ENCODE measurements around the gene ELANE.

Gene ELANE

DNA sequence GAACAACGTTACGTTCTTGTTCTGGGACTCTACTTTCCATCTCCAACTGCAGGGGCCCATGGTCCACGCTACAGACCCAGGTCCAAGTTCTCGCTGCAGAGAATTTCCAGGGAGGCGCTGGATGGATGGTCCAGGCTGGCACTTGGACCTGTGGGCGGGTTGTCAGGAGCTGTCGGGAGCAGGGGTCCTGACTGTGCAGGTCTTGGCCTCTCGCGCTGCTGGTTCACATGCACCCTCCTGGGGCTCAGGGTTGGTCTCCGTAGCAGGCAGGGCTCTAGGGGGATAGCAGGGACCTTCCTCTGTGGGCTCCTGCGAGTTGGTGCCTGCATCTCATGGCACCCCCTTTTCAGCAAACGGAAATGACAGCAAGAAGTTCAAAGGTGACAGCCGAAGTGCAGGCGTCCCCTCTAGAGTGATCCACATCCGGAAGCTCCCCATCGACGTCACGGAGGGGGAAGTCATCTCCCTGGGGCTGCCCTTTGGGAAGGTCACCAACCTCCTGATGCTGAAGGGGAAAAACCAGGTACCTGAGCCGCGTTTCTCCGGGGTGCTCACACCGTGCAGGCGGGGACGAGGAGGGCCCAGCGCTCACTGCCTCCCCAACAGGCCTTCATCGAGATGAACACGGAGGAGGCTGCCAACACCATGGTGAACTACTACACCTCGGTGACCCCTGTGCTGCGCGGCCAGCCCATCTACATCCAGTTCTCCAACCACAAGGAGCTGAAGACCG, 48.3 kb upstream of the ELANE start:
- Histone ChIP-seq H4K20me1 (ENCODE audit: insufficient read depth, low read length) (peaks cover 99% of the 10 kb centered on the region), H2AFZ (ENCODE audit: low read depth, low read length) (no peak overlapping the region), H3K27ac (ENCODE audit: low read length) (no peak overlapping the region), H3K36me3 (ENCODE audit: insufficient read depth, low read length) (peaks cover 99% of the 10 kb centered on the region), H3K9me3 (ENCODE audit: insufficient read depth, low read length, severe bottlenecking) (no peaks in the 10 kb centered on the region), H3K4me1 (ENCODE audit: insufficient read depth, low read length) (peaks cover 36% of the 10 kb centered on the region), H3K79me2 (ENCODE audit: insufficient read depth, low read length) (peaks cover 99% of the 10 kb centered on the region), H3K4me3 (ENCODE audit: low read depth in 1 of 2, low read length in 2 of 2) (no peak overlapping the region), H3K27me3 (ENCODE audit: insufficient read depth, low read length, poor library complexity) (no peaks in the 10 kb centered on the region), H3K9ac (ENCODE audit: low read depth, low read length) (no peak overlapping the region), H3K4me2 (ENCODE audit: insufficient read depth, low read length) (no peak overlapping the region)
- no peak for DNase-seq
- no peak for TF ChIP-seq EZH2 (IDR thresholded peaks at IDR 0.05; ENCODE audit: borderline replicate concordance, low read depth, low read length, severe bottlenecking)
- TF ChIP-seq, protein P1, sequence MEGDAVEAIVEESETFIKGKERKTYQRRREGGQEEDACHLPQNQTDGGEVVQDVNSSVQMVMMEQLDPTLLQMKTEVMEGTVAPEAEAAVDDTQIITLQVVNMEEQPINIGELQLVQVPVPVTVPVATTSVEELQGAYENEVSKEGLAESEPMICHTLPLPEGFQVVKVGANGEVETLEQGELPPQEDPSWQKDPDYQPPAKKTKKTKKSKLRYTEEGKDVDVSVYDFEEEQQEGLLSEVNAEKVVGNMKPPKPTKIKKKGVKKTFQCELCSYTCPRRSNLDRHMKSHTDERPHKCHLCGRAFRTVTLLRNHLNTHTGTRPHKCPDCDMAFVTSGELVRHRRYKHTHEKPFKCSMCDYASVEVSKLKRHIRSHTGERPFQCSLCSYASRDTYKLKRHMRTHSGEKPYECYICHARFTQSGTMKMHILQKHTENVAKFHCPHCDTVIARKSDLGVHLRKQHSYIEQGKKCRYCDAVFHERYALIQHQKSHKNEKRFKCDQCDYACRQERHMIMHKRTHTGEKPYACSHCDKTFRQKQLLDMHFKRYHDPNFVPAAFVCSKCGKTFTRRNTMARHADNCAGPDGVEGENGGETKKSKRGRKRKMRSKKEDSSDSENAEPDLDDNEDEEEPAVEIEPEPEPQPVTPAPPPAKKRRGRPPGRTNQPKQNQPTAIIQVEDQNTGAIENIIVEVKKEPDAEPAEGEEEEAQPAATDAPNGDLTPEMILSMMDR (IDR thresholded peaks at IDR 0.05; ENCODE audit: borderline replicate concordance, extremely low read depth, low read length, poor library complexity, severe bottlenecking), result no peak
- ATAC-seq (ENCODE audit: insufficient read depth, low read depth), result no peak

DNA sequence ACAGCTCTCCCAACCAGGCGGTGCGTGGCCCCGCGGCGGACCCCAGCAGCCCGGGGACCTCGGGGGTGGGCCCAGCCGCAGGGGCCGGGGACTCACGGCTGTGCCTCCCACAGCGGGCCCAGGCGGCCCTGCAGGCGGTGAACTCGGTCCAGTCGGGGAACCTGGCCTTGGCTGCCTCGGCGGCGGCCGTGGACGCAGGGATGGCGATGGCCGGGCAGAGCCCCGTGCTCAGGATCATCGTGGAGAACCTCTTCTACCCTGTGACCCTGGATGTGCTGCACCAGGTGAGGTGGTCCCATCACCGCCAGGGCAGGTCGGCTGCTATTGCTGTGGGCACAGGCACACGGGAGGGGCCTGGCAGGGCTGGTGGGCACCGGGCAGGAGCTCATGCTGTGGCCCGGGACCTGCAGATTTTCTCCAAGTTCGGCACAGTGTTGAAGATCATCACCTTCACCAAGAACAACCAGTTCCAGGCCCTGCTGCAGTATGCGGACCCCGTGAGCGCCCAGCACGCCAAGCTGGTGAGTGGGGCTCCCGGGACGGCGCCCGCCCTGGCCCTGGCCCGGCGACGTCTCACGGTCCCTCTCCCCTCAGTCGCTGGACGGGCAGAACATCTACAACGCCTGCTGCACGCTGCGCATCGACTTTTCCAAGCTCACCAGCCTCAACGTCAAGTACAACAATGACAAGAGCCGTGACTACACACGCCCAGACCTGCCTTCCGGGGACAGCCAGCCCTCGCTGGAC, 47.5 kb upstream of the ELANE start:
- no peak overlapping the region for H3K27ac ChIP-seq (ENCODE audit: low read length)
- no peak overlapping the region for H2AFZ ChIP-seq (ENCODE audit: low read depth, low read length)
- no peak overlapping the region for H3K9ac ChIP-seq (ENCODE audit: low read depth, low read length)
- H3K9me3 ChIP-seq (ENCODE audit: insufficient read depth, low read length, severe bottlenecking), result no peaks in the 10 kb centered on the region
- H3K27me3 ChIP-seq (ENCODE audit: insufficient read depth, low read length, poor library complexity), result no peaks in the 10 kb centered on the region
- peaks cover 97% of the 10 kb centered on the region for H3K79me2 ChIP-seq (ENCODE audit: insufficient read depth, low read length)
- TF ChIP-seq, protein P1 (IDR thresholded peaks at IDR 0.05; ENCODE audit: borderline replicate concordance, extremely low read depth, low read length, poor library complexity, severe bottlenecking), result no peak
- TF ChIP-seq EZH2 (IDR thresholded peaks at IDR 0.05; ENCODE audit: borderline replicate concordance, low read depth, low read length, severe bottlenecking), result no peak
- no peak overlapping the region for H3K4me3 ChIP-seq (ENCODE audit: low read depth in 1 of 2, low read length in 2 of 2)
- H3K4me1 ChIP-seq (ENCODE audit: insufficient read depth, low read length), result peaks cover 29% of the 10 kb centered on the region
- peaks cover 99% of the 10 kb centered on the region for H3K36me3 ChIP-seq (ENCODE audit: insufficient read depth, low read length)
- no peak for DNase-seq
- ATAC-seq (ENCODE audit: insufficient read depth, low read depth), result no peak
- peaks cover 98% of the 10 kb centered on the region for H4K20me1 ChIP-seq (ENCODE audit: insufficient read depth, low read length)
- H3K4me2 ChIP-seq (ENCODE audit: insufficient read depth, low read length), result no peak overlapping the region

- Histone ChIP-seq H3K79me2 (ENCODE audit: insufficient read depth, low read length) (peaks cover 96% of the 10 kb centered on the region), H3K36me3 (ENCODE audit: insufficient read depth, low read length) (peaks cover 99% of the 10 kb centered on the region), H3K27me3 (ENCODE audit: insufficient read depth, low read length, poor library complexity) (no peaks in the 10 kb centered on the region), H3K9me3 (ENCODE audit: insufficient read depth, low read length, severe bottlenecking) (no peaks in the 10 kb centered on the region), H4K20me1 (ENCODE audit: insufficient read depth, low read length) (peaks cover 98% of the 10 kb centered on the region), H2AFZ (ENCODE audit: low read depth, low read length) (no peak overlapping the region), H3K4me2 (ENCODE audit: insufficient read depth, low read length) (no peak overlapping the region), H3K4me3 (ENCODE audit: low read depth in 1 of 2, low read length in 2 of 2) (no peak overlapping the region), H3K27ac (ENCODE audit: low read length) (no peak overlapping the region), H3K9ac (ENCODE audit: low read depth, low read length) (no peak overlapping the region), H3K4me1 (ENCODE audit: insufficient read depth, low read length) (peaks cover 23% of the 10 kb centered on the region)
- no peak for DNase-seq
- no peak for ATAC-seq (ENCODE audit: insufficient read depth, low read depth)
- TF ChIP-seq, protein P1 (IDR thresholded peaks at IDR 0.05; ENCODE audit: borderline replicate concordance, extremely low read depth, low read length, poor library complexity, severe bottlenecking), result peak; percentile 23
- TF ChIP-seq EZH2 (IDR thresholded peaks at IDR 0.05; ENCODE audit: borderline replicate concordance, low read depth, low read length, severe bottlenecking), result no peak
These were observed 46.9 kb upstream of the ELANE start for GRCh38 chr19:805166-805551.
